ENCODE measurements around the gene CNNM3.

The CNNM3 gene

GRCh38 chr2:96868555-96869280, 52.6 kb downstream of the CNNM3 start:
- H3K27ac ChIP-seq = peak overlapping the region; percentile 79
- TF ChIP-seq CTCF (IDR thresholded peaks at IDR 0.05) (peak; percentile 87), ZFX (IDR thresholded peaks at IDR 0.05; ENCODE audit: borderline replicate concordance) (no peak)

GRCh38 chr2:96869281-96869821, 53.3 kb downstream of the CNNM3 start:
- peak; percentile 61 for TF ChIP-seq CTCF (IDR thresholded peaks at IDR 0.05)
- no peak for TF ChIP-seq ZFX (IDR thresholded peaks at IDR 0.05; ENCODE audit: borderline replicate concordance)
- peak overlapping the region; percentile 79 for H3K27ac ChIP-seq

- no peak for TF ChIP-seq ZFX (IDR thresholded peaks at IDR 0.05; ENCODE audit: borderline replicate concordance)
- no peak for TF ChIP-seq CTCF (IDR thresholded peaks at IDR 0.05)
- peak within 1 kb of the TSS; percentile 79 for H3K27ac ChIP-seq
Observed at GRCh38 chr2:96869822-96870625, 54.0 kb downstream of the CNNM3 start, which contains the start of gene SEMA4C. SEMA4C (minus strand) TSS chr2:96870080; CDS start chr2:96867886, 2,194 bp downstream.

- H3K27ac ChIP-seq = peak overlapping the region; percentile 79; the same call in 1 of the 2 replicates
- TF ChIP-seq CTCF (IDR thresholded peaks at IDR 0.05) (no peak), ZFX (IDR thresholded peaks at IDR 0.05; ENCODE audit: borderline replicate concordance) (no peak)
Observed at GRCh38 chr2:96870626-96871255, 54.7 kb downstream of the CNNM3 start.

GRCh38 chr2:96872591-96873349, 56.7 kb downstream of the CNNM3 start:
- H3K27ac ChIP-seq = no peak overlapping the region
- no peak for TF ChIP-seq CTCF (IDR thresholded peaks at IDR 0.05)
- no peak for TF ChIP-seq ZFX (IDR thresholded peaks at IDR 0.05; ENCODE audit: borderline replicate concordance)

GRCh38 chr2:96873651-96874096, 57.6 kb downstream of the CNNM3 start:
- no peak for TF ChIP-seq CTCF (IDR thresholded peaks at IDR 0.05)
- TF ChIP-seq ZFX (IDR thresholded peaks at IDR 0.05; ENCODE audit: borderline replicate concordance) = no peak

More at GRCh38 chr2:96873651-96874096, 57.6 kb downstream of the CNNM3 start:
- no peak overlapping the region for H3K27ac ChIP-seq
